ENCODE data around the gene ZBTB33.

Gene ZBTB33

GRCh38 chrX:120281021-120281624, 30.5 kb downstream of the ZBTB33 start:
- WGBS (ENCODE audit: insufficient coverage), result 84% methylated on average over 9 of the region's 10 CpGs
- no peak overlapping the region for H3K4me3 ChIP-seq (ENCODE audit: control insufficient read depth in 1 of 7, extremely low read depth in 1 of 7, insufficient read depth in 4 of 7, low read depth in 2 of 7, low read length in 6 of 7)
- H3K27me3 ChIP-seq (replicated peaks in 2 of 5; ENCODE audit: control insufficient read depth in 4 of 5, insufficient read depth in 5 of 5, low read length in 4 of 5), result peaks cover 0 to 52% (median 0%) of the 10 kb centered on the region in 5 experiments
- DNase-seq, result no peak
- CTCF ChIA-PET, result interaction anchor here (1.4 kb wide), 1 partner anchor 9 kb away, joined by 3 read pairs; no protein-coding TSS in a partner anchor
- H3K27ac ChIP-seq (ENCODE audit: insufficient read depth in 1 of 2, low read depth in 1 of 2, low read length in 2 of 2, poor library complexity in 1 of 2, severe bottlenecking in 2 of 2), result no peak overlapping the region
- no peaks in the 10 kb centered on the region for H3K4me1 ChIP-seq (ENCODE audit: control extremely low read depth in 1 of 4, control insufficient read depth in 4 of 4, insufficient read depth in 4 of 4, low read length in 3 of 4)
- H3K9me3 ChIP-seq (ENCODE audit: control extremely low read depth in 1 of 5, control insufficient read depth in 4 of 5, insufficient read depth in 2 of 5, low read depth in 1 of 5, low read length in 4 of 5), result peaks cover 0 to 2% (median 0%) of the 10 kb centered on the region in 5 experiments
- H3K36me3 ChIP-seq (ENCODE audit: control insufficient read depth in 4 of 4, insufficient read depth in 4 of 4, low read length in 3 of 4), result no peaks in the 10 kb centered on the region
- POLR2A ChIA-PET, result no interaction called here

GRCh38 chrX:120281761-120282160, 31.1 kb downstream of the ZBTB33 start:
- 73% methylated on average over 4 of the region's 4 CpGs for WGBS (ENCODE audit: insufficient coverage)
- H3K27me3 ChIP-seq (replicated peaks in 2 of 5; ENCODE audit: control insufficient read depth in 4 of 5, insufficient read depth in 5 of 5, low read length in 4 of 5), result peaks cover 0 to 55% (median 0%) of the 10 kb centered on the region in 5 experiments
- H3K4me1 ChIP-seq (ENCODE audit: control extremely low read depth in 1 of 4, control insufficient read depth in 4 of 4, insufficient read depth in 4 of 4, low read length in 3 of 4), result no peaks in the 10 kb centered on the region
- POLR2A ChIA-PET, result no interaction called here
- no peak overlapping the region for H3K4me3 ChIP-seq (ENCODE audit: control insufficient read depth in 1 of 7, extremely low read depth in 1 of 7, insufficient read depth in 4 of 7, low read depth in 2 of 7, low read length in 6 of 7)
- peaks cover 0 to 2% (median 0%) of the 10 kb centered on the region in 5 experiments for H3K9me3 ChIP-seq (ENCODE audit: control extremely low read depth in 1 of 5, control insufficient read depth in 4 of 5, insufficient read depth in 2 of 5, low read depth in 1 of 5, low read length in 4 of 5)
- CTCF ChIA-PET, result no interaction called here
- DNase-seq, result no peak
- no peak overlapping the region for H3K27ac ChIP-seq (ENCODE audit: insufficient read depth in 1 of 2, low read depth in 1 of 2, low read length in 2 of 2, poor library complexity in 1 of 2, severe bottlenecking in 2 of 2)
- no peaks in the 10 kb centered on the region for H3K36me3 ChIP-seq (ENCODE audit: control insufficient read depth in 4 of 4, insufficient read depth in 4 of 4, low read length in 3 of 4)

- H3K4me3 ChIP-seq (ENCODE audit: control insufficient read depth in 1 of 7, extremely low read depth in 1 of 7, insufficient read depth in 4 of 7, low read depth in 2 of 7, low read length in 6 of 7), result no peak overlapping the region
- CTCF ChIA-PET, result no interaction called here
- H3K36me3 ChIP-seq (ENCODE audit: control insufficient read depth in 4 of 4, insufficient read depth in 4 of 4, low read length in 3 of 4), result no peaks in the 10 kb centered on the region
- H3K4me1 ChIP-seq (ENCODE audit: control extremely low read depth in 1 of 4, control insufficient read depth in 4 of 4, insufficient read depth in 4 of 4, low read length in 3 of 4), result no peaks in the 10 kb centered on the region
- peaks cover 0 to 2% (median 0%) of the 10 kb centered on the region in 5 experiments for H3K9me3 ChIP-seq (ENCODE audit: control extremely low read depth in 1 of 5, control insufficient read depth in 4 of 5, insufficient read depth in 2 of 5, low read depth in 1 of 5, low read length in 4 of 5)
- DNase-seq, result no peak
- peaks cover 0 to 50% (median 0%) of the 10 kb centered on the region in 5 experiments for H3K27me3 ChIP-seq (replicated peaks in 2 of 5; ENCODE audit: control insufficient read depth in 4 of 5, insufficient read depth in 5 of 5, low read length in 4 of 5)
- POLR2A ChIA-PET, result no interaction called here
- no CpG with 5 or more reads among the region's 1 CpG for WGBS (ENCODE audit: insufficient coverage)
- no peak overlapping the region for H3K27ac ChIP-seq (ENCODE audit: insufficient read depth in 1 of 2, low read depth in 1 of 2, low read length in 2 of 2, poor library complexity in 1 of 2, severe bottlenecking in 2 of 2)
Measured at GRCh38 chrX:120282697-120283096, 32.1 kb downstream of the ZBTB33 start.

GRCh38 chrX:120286733-120287512, 36.3 kb downstream of the ZBTB33 start:
- Histone ChIP-seq H3K4me1 (ENCODE audit: control extremely low read depth in 1 of 4, control insufficient read depth in 4 of 4, insufficient read depth in 4 of 4, low read length in 3 of 4) (no peaks in the 10 kb centered on the region), H3K36me3 (ENCODE audit: control insufficient read depth in 4 of 4, insufficient read depth in 4 of 4, low read length in 3 of 4) (no peaks in the 10 kb centered on the region), H3K27me3 (replicated peaks in 2 of 5; ENCODE audit: control insufficient read depth in 4 of 5, insufficient read depth in 5 of 5, low read length in 4 of 5) (peaks cover 0 to 47% (median 0%) of the 10 kb centered on the region in 5 experiments), H3K27ac (ENCODE audit: insufficient read depth in 1 of 2, low read depth in 1 of 2, low read length in 2 of 2, poor library complexity in 1 of 2, severe bottlenecking in 2 of 2) (no peak overlapping the region), H3K9me3 (ENCODE audit: control extremely low read depth in 1 of 5, control insufficient read depth in 4 of 5, insufficient read depth in 2 of 5, low read depth in 1 of 5, low read length in 4 of 5) (peaks cover 0 to 2% (median 0%) of the 10 kb centered on the region in 5 experiments), H3K4me3 (ENCODE audit: control insufficient read depth in 1 of 7, extremely low read depth in 1 of 7, insufficient read depth in 4 of 7, low read depth in 2 of 7, low read length in 6 of 7) (no peak overlapping the region)
- 50% methylated on average over 1 of the region's 4 CpGs for WGBS (ENCODE audit: insufficient coverage)
- DNase-seq, result no peak
- ChIA-PET POLR2A (no interaction called here), CTCF (no interaction called here)

GRCh38 chrX:120287513-120288112, 37.0 kb downstream of the ZBTB33 start:
- Histone ChIP-seq H3K36me3 (ENCODE audit: control insufficient read depth in 4 of 4, insufficient read depth in 4 of 4, low read length in 3 of 4) (no peaks in the 10 kb centered on the region), H3K4me3 (ENCODE audit: control insufficient read depth in 1 of 7, extremely low read depth in 1 of 7, insufficient read depth in 4 of 7, low read depth in 2 of 7, low read length in 6 of 7) (no peak overlapping the region), H3K27ac (ENCODE audit: insufficient read depth in 1 of 2, low read depth in 1 of 2, low read length in 2 of 2, poor library complexity in 1 of 2, severe bottlenecking in 2 of 2) (no peak overlapping the region), H3K27me3 (replicated peaks in 2 of 5; ENCODE audit: control insufficient read depth in 4 of 5, insufficient read depth in 5 of 5, low read length in 4 of 5) (peaks cover 0 to 49% (median 0%) of the 10 kb centered on the region in 5 experiments), H3K9me3 (ENCODE audit: control extremely low read depth in 1 of 5, control insufficient read depth in 4 of 5, insufficient read depth in 2 of 5, low read depth in 1 of 5, low read length in 4 of 5) (peaks cover 0 to 2% (median 0%) of the 10 kb centered on the region in 5 experiments), H3K4me1 (ENCODE audit: control extremely low read depth in 1 of 4, control insufficient read depth in 4 of 4, insufficient read depth in 4 of 4, low read length in 3 of 4) (no peaks in the 10 kb centered on the region)
- ChIA-PET CTCF (no interaction called here), POLR2A (no interaction called here)
- DNase-seq, result no peak
- 54% methylated on average over 3 of the region's 3 CpGs for WGBS (ENCODE audit: insufficient coverage)

- H3K36me3 ChIP-seq (ENCODE audit: control insufficient read depth in 4 of 4, insufficient read depth in 4 of 4, low read length in 3 of 4), result no peaks in the 10 kb centered on the region
- peaks cover 0 to 46% (median 0%) of the 10 kb centered on the region in 5 experiments for H3K27me3 ChIP-seq (replicated peaks in 2 of 5; ENCODE audit: control insufficient read depth in 4 of 5, insufficient read depth in 5 of 5, low read length in 4 of 5)
- no peaks in the 10 kb centered on the region for H3K9me3 ChIP-seq (ENCODE audit: control extremely low read depth in 1 of 5, control insufficient read depth in 4 of 5, insufficient read depth in 2 of 5, low read depth in 1 of 5, low read length in 4 of 5)
- DNase-seq, result no peak
- H3K27ac ChIP-seq (ENCODE audit: insufficient read depth in 1 of 2, low read depth in 1 of 2, low read length in 2 of 2, poor library complexity in 1 of 2, severe bottlenecking in 2 of 2), result no peak overlapping the region
- POLR2A ChIA-PET, result no interaction called here
- CTCF ChIA-PET, result interaction anchor here (1.0 kb wide), 1 partner anchor 10 kb away, joined by 3 read pairs; no protein-coding TSS in a partner anchor
- H3K4me1 ChIP-seq (ENCODE audit: control extremely low read depth in 1 of 4, control insufficient read depth in 4 of 4, insufficient read depth in 4 of 4, low read length in 3 of 4), result peaks cover 0 to 7% (median 3%) of the 10 kb centered on the region in 4 experiments
- no peak overlapping the region for H3K4me3 ChIP-seq (ENCODE audit: control insufficient read depth in 1 of 7, extremely low read depth in 1 of 7, insufficient read depth in 4 of 7, low read depth in 2 of 7, low read length in 6 of 7)
Measured at GRCh38 chrX:120290107-120290506, 39.5 kb downstream of the ZBTB33 start.

- H3K27ac ChIP-seq (ENCODE audit: insufficient read depth in 1 of 2, low read depth in 1 of 2, low read length in 2 of 2, poor library complexity in 1 of 2, severe bottlenecking in 2 of 2), result no peak overlapping the region
- H3K4me3 ChIP-seq (ENCODE audit: control insufficient read depth in 1 of 7, extremely low read depth in 1 of 7, insufficient read depth in 4 of 7, low read depth in 2 of 7, low read length in 6 of 7), result no peak overlapping the region
- H3K36me3 ChIP-seq (ENCODE audit: control insufficient read depth in 4 of 4, insufficient read depth in 4 of 4, low read length in 3 of 4), result no peaks in the 10 kb centered on the region
- CTCF ChIA-PET, result no interaction called here
- no peak for DNase-seq
- H3K27me3 ChIP-seq (replicated peaks in 2 of 5; ENCODE audit: control insufficient read depth in 4 of 5, insufficient read depth in 5 of 5, low read length in 4 of 5), result peaks cover 0 to 46% (median 0%) of the 10 kb centered on the region in 5 experiments
- H3K9me3 ChIP-seq (ENCODE audit: control extremely low read depth in 1 of 5, control insufficient read depth in 4 of 5, insufficient read depth in 2 of 5, low read depth in 1 of 5, low read length in 4 of 5), result no peaks in the 10 kb centered on the region
- 87% methylated on average over 4 of the region's 6 CpGs for WGBS (ENCODE audit: insufficient coverage)
- POLR2A ChIA-PET, result no interaction called here
- H3K4me1 ChIP-seq (ENCODE audit: control extremely low read depth in 1 of 4, control insufficient read depth in 4 of 4, insufficient read depth in 4 of 4, low read length in 3 of 4), result peaks cover 0 to 10% (median 5%) of the 10 kb centered on the region in 4 experiments
Measured at GRCh38 chrX:120291211-120291610, 40.6 kb downstream of the ZBTB33 start.

Measured in common myeloid progenitor, CD34-positive (primary cell).